GM06990 (cell line): Measurements from ENCODE around the gene TMEM106A.

ENCODE experiments used
- DNase-seq: peaks from one replicate; pipeline ENCODE4 v3.0.0-alpha.2; 2011; ENCODE audit not compliant: insufficient read length; ENCODE audit errors: extremely low read depth
- H3K27me3 ChIP-seq: replicated peaks from 2 replicates; pipeline ENCODE4 v1.6.0; 2011; ENCODE audit warnings: low read length; ENCODE audit not compliant: control insufficient read depth, insufficient read depth
- H3K36me3 ChIP-seq: 2 replicates; pipeline ENCODE4 v1.5.1; 2011; ENCODE audit warnings: low read length; ENCODE audit not compliant: control insufficient read depth, insufficient read depth
- H3K4me3 ChIP-seq: replicated peaks from 2 replicates; pipeline ENCODE4 v1.5.1; 2011; ENCODE audit warnings: low read depth, mild to moderate bottlenecking, control low read depth, low read length
- CTCF ChIP-seq: IDR thresholded peaks from 2 replicates; pipeline ENCODE4 v1.5.1; 2011; ENCODE audit warnings: low read length, control low read depth, mild to moderate bottlenecking, inconsistent platforms; ENCODE audit not compliant: insufficient read depth, poor library complexity, severe bottlenecking

TMEM106A gene

GRCh38 chr17:43213545-43213944, 1.9 kb downstream of the TMEM106A start:
- Histone ChIP-seq H3K4me3 (peak overlapping the region; percentile 78), H3K36me3 (peaks cover 21% of the 10 kb centered on the region), H3K27me3 (no peaks in the 10 kb centered on the region)
- DNase-seq = no peak
- no peak for TF ChIP-seq CTCF

GRCh38 chr17:43215341-43215740, 3.7 kb downstream of the TMEM106A start:
- Histone ChIP-seq H3K27me3 (no peaks in the 10 kb centered on the region), H3K4me3 (no peak overlapping the region), H3K36me3 (peaks cover 24% of the 10 kb centered on the region)
- TF ChIP-seq CTCF = no peak
- DNase-seq = no peak

- no peak for TF ChIP-seq CTCF
- H3K27me3 ChIP-seq = no peaks in the 10 kb centered on the region
- peaks cover 28% of the 10 kb centered on the region for H3K36me3 ChIP-seq
- no peak for DNase-seq
- no peak overlapping the region for H3K4me3 ChIP-seq
Observed at GRCh38 chr17:43216369-43216761, 4.7 kb downstream of the TMEM106A start.

GRCh38 chr17:43216762-43217613, 5.3 kb downstream of the TMEM106A start:
- DNase-seq = no peak
- H3K27me3 ChIP-seq = no peaks in the 10 kb centered on the region
- no peak for TF ChIP-seq CTCF
- H3K4me3 ChIP-seq = no peak overlapping the region
- H3K36me3 ChIP-seq = peaks cover 28% of the 10 kb centered on the region

- Histone ChIP-seq H3K36me3 (peaks cover 28% of the 10 kb centered on the region), H3K27me3 (no peaks in the 10 kb centered on the region), H3K4me3 (no peak overlapping the region)
- DNase-seq = no peak
- TF ChIP-seq CTCF = no peak
Observed at GRCh38 chr17:43217614-43218087, 6.0 kb downstream of the TMEM106A start.

- no peak for DNase-seq
- Histone ChIP-seq H3K36me3 (peaks cover 30% of the 10 kb centered on the region), H3K27me3 (no peaks in the 10 kb centered on the region), H3K4me3 (no peak overlapping the region)
- TF ChIP-seq CTCF = no peak
Observed at GRCh38 chr17:43219001-43219400, 7.3 kb downstream of the TMEM106A start.
